Measurements from ENCODE around the gene ARPP21.

ARPP21 gene

DNA sequence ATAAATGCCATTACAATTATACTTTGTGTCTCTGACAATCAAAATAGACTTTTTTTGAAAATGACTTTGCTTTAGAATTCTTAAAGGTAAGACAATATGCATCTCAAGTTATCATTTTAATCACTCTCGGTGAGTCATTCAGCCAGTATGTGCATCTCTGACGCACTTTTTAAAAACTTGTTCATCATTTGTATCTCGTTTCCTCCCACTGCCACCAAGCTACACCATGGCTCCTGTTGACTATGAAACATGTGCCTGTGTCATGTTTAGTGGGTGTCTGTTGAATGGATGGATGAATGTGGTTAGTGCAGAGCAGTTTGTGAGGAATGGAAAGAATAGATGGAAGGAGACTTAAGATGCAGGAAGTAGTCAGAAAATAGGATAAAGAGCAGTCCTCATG lies 68.6 kb downstream of the ARPP21 start:
- Histone ChIP-seq H3K36me3 (ENCODE audit: insufficient read depth, low read length) (no peaks in the 10 kb centered on the region), H3K9me3 (ENCODE audit: low read length) (no peaks in the 10 kb centered on the region), H3K27me3 (ENCODE audit: insufficient read depth, low read length) (no peaks in the 10 kb centered on the region), H2AFZ (ENCODE audit: low read depth, low read length) (no peak overlapping the region), H3K4me3 (ENCODE audit: low read length) (no peak overlapping the region), H3K4me1 (ENCODE audit: insufficient read depth, low read length) (peaks cover 2% of the 10 kb centered on the region)

DNA sequence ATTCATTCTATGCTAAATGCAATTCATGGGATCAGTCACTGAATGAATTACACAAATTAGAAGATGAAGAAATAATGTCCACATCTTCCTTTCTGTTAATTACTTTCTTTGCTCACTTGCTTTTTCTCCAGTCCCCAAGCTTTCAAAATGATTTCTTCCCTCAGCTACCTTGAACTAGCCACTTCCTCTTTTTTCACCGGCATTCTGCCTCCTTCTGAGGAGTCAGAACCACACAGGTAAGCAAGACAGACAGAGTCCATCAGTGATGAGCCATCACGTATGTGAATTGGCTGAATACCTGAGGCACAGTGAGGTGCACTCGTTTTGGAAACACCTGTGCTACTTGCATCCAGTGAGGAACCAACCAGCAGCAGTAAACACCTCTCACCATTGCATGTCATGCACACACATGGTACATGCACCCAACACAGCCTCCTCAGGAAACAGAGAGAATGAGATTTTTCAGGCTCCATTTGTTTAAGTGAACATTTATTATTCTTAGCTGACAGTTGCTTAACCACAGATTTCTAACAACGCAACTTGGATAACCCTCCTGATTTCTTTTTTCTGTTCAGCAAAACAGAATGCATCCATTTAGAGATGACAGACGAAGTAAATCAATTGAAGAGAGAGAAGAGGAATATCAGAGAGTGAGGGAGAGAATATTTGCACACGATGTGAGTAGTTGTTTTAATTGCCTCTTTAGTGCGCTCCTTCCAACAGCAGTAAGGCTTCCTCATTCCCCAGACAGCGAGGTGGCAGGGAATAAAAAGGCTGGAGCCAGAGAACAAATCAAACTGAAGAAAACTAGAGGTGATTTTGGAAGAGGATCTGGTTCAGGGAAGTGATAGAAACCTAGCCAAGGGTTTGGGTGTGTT lies 69.3 kb downstream of the ARPP21 start:
- Histone ChIP-seq H3K36me3 (ENCODE audit: insufficient read depth, low read length) (no peaks in the 10 kb centered on the region), H3K9me3 (ENCODE audit: low read length) (no peaks in the 10 kb centered on the region), H3K4me3 (ENCODE audit: low read length) (no peak overlapping the region), H2AFZ (ENCODE audit: low read depth, low read length) (no peak overlapping the region), H3K4me1 (ENCODE audit: insufficient read depth, low read length) (no peaks in the 10 kb centered on the region), H3K27me3 (ENCODE audit: insufficient read depth, low read length) (no peaks in the 10 kb centered on the region)

DNA sequence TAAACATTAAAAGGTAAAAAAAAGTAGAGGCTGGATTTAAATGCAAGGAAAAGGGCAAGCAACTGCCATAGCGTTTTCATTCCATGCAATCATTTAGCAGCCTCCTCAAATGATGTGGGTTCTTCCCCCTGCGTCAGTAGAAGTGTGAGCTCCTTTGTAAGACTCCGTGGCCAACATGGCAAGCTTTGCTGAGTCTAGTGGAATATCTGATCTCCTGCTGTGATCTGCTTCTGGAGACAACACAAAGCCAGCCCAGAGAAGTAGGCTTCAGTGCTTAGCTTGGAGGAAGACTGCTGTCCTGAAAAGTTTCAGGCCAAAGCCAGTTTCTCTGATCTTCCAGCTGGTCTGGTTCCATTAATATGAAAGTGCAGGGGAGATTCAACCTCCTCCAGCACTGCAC lies 70.4 kb downstream of the ARPP21 start:
- no peaks in the 10 kb centered on the region for H3K36me3 ChIP-seq (ENCODE audit: insufficient read depth, low read length)
- H3K4me1 ChIP-seq (ENCODE audit: insufficient read depth, low read length), result no peaks in the 10 kb centered on the region
- no peak overlapping the region for H3K4me3 ChIP-seq (ENCODE audit: low read length)
- H3K9me3 ChIP-seq (ENCODE audit: low read length), result no peaks in the 10 kb centered on the region
- H2AFZ ChIP-seq (ENCODE audit: low read depth, low read length), result no peak overlapping the region
- H3K27me3 ChIP-seq (ENCODE audit: insufficient read depth, low read length), result no peaks in the 10 kb centered on the region

DNA sequence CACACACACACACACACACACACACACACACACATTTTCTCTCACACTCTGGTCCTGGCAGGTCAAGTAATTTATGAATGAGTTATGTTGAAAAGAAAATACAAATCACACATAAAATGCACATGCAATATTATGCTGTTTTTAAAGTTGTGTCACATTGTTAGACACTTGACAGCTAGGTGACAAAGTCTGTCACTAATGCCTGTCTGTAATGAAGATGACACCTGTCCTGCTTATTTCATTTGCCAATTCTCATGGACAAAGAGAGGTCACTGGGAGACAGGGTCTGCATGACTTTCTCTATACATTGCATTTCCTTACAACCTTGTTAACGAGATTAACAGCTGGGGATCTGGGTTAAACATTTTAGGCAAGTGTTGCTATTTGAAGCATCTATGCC lies 71.2 kb downstream of the ARPP21 start:
- H3K9me3 ChIP-seq (ENCODE audit: low read length), result no peaks in the 10 kb centered on the region

DNA sequence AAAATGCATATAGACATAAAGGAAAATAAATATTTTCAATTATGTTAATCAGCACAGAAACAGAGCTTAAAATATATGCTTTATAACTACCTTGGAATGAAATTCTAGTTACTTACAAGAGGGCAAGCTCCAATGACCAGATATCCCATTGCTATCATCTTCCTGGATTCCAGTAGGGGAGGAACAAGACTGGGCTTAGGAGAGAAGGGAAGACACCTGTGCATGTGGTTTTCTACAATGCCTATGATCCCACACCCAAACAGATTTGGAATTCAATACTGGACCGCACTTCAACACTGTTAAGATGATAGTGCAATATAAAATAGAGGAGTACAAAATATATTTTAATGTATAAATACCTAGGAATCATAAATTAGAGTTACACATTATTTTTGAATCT lies 79.6 kb downstream of the ARPP21 start:
- Histone ChIP-seq H2AFZ (ENCODE audit: low read depth, low read length) (no peak overlapping the region), H3K27me3 (ENCODE audit: insufficient read depth, low read length) (no peaks in the 10 kb centered on the region), H3K4me3 (ENCODE audit: low read length) (no peak overlapping the region), H3K4me1 (ENCODE audit: insufficient read depth, low read length) (no peaks in the 10 kb centered on the region), H3K36me3 (ENCODE audit: insufficient read depth, low read length) (no peaks in the 10 kb centered on the region), H3K9me3 (ENCODE audit: low read length) (no peaks in the 10 kb centered on the region)

More for the DNA sequence above, 71.2 kb downstream of the ARPP21 start:
- Histone ChIP-seq H2AFZ (ENCODE audit: low read depth, low read length) (no peak overlapping the region), H3K36me3 (ENCODE audit: insufficient read depth, low read length) (no peaks in the 10 kb centered on the region), H3K4me3 (ENCODE audit: low read length) (no peak overlapping the region), H3K27me3 (ENCODE audit: insufficient read depth, low read length) (no peaks in the 10 kb centered on the region), H3K4me1 (ENCODE audit: insufficient read depth, low read length) (no peaks in the 10 kb centered on the region)

DNA sequence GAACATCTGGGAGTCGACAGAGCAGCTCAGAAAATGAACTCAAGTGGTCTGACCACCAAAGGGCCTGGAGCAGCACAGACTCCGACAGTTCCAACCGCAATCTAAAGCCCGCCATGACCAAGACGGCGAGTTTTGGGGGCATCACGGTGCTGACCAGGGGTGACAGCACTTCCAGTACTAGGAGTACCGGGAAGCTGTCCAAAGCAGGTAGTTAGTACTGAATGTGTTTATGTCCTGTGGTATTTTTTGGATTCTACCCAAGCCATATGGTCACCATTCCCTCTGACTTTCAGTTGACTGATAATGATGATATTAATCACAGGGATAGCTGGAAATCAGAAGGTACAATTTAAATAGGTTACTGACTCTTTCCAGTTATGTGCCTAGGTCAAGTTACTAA lies 82.3 kb downstream of the ARPP21 start:
- no peaks in the 10 kb centered on the region for H3K36me3 ChIP-seq (ENCODE audit: insufficient read depth, low read length)
- H3K9me3 ChIP-seq (ENCODE audit: low read length), result no peaks in the 10 kb centered on the region
- H2AFZ ChIP-seq (ENCODE audit: low read depth, low read length), result no peak overlapping the region
- H3K4me3 ChIP-seq (ENCODE audit: low read length), result no peak overlapping the region
- H3K4me1 ChIP-seq (ENCODE audit: insufficient read depth, low read length), result no peaks in the 10 kb centered on the region
- no peaks in the 10 kb centered on the region for H3K27me3 ChIP-seq (ENCODE audit: insufficient read depth, low read length)

DNA sequence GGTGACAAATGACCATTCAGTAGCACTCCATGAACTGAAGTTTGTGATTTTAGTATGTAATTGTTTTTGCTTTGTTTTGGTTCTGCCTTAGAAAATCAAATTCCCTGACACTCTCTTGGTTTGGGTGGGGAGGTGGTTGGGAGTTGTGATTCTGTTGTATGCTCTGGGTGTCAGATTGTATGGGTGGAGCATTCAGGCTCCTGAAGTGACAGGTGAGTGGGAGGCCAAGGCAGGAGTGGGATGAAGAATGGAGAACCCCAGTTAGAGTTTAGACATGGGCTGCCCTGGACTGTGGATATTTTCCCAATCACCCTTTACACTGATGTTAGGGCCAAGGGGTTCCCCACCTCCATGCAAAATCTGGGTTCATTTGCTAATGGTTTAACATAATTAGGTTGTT lies 83.6 kb downstream of the ARPP21 start:
- Histone ChIP-seq H2AFZ (ENCODE audit: low read depth, low read length) (no peak overlapping the region), H3K27me3 (ENCODE audit: insufficient read depth, low read length) (no peaks in the 10 kb centered on the region), H3K4me1 (ENCODE audit: insufficient read depth, low read length) (no peaks in the 10 kb centered on the region), H3K36me3 (ENCODE audit: insufficient read depth, low read length) (no peaks in the 10 kb centered on the region), H3K4me3 (ENCODE audit: low read length) (no peak overlapping the region), H3K9me3 (ENCODE audit: low read length) (no peaks in the 10 kb centered on the region)

DNA sequence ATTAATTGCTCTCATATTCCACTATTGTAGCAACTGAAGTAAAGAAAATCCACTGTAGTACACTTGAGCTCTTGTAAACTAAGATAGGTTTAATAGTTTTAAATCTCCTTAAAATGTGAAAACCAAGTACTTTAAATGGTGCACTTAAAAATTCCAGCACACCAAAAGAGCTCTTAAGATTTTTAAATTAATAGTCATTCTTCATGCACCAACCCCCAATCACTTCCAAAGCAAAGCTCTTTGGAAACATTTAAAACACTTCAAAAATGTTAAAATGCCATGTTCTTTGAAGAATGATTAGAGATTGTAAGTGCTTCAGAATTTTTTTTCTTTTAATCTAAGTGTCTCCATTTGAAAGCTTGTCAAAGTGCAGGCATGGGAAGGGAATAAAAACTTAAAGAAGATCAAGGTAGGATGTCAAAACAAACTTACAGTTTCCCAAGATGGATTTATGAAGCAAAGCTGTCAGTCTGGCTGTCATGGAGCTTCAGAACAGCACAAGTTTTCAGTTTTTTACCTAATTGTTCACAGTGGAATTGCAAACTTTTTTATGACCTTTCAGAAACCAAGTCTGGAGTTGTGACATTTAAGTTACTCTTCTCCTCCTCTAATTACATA lies 84.3 kb downstream of the ARPP21 start:
- no peaks in the 10 kb centered on the region for H3K27me3 ChIP-seq (ENCODE audit: insufficient read depth, low read length)
- H3K36me3 ChIP-seq (ENCODE audit: insufficient read depth, low read length), result no peaks in the 10 kb centered on the region
- no peaks in the 10 kb centered on the region for H3K4me1 ChIP-seq (ENCODE audit: insufficient read depth, low read length)
- H3K4me3 ChIP-seq (ENCODE audit: low read length), result no peak overlapping the region
- H2AFZ ChIP-seq (ENCODE audit: low read depth, low read length), result no peak overlapping the region
- no peaks in the 10 kb centered on the region for H3K9me3 ChIP-seq (ENCODE audit: low read length)

DNA sequence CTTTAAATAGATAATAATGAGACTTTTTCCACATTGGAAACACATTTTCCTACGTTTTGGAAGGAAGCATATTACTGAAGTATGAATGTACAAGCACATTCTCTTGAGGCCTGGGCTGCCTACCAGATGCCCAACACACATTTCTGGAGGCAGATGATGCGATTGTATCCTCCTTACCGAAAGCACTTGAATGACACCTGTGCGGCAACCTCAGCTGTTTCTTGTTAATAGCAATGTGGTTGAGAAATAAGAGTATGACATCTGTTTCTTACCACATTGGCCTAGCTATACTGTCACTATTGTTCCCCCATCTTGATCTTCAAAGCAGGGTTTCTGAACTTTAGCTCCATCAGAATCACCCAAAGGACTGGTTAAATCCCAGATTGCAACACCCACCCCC lies 84.8 kb downstream of the ARPP21 start:
- Histone ChIP-seq H3K9me3 (ENCODE audit: low read length) (no peaks in the 10 kb centered on the region), H3K36me3 (ENCODE audit: insufficient read depth, low read length) (no peaks in the 10 kb centered on the region), H3K4me3 (ENCODE audit: low read length) (no peak overlapping the region)

DNA sequence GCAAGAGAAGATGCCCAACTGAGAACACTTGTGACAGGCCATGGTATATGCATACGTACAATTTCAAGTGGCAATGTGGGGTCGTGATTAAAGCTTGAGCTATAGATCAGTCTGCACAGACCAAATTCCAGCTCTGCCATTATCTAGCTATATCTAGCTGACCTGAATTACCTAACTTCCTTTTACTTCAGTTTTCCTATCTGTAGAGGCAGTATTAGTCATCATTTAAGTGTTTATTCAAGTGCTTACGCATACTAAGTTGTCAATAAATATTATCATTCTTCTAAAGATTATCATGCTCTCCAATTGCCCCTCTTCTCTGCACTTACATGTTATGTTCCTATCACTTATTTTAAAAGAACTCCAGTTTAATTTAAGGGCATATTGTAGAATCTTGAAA lies 87.9 kb downstream of the ARPP21 start:
- H3K36me3 ChIP-seq (ENCODE audit: insufficient read depth, low read length), result no peaks in the 10 kb centered on the region
- H3K9me3 ChIP-seq (ENCODE audit: low read length), result no peaks in the 10 kb centered on the region
- no peak overlapping the region for H3K4me3 ChIP-seq (ENCODE audit: low read length)
- no peaks in the 10 kb centered on the region for H3K27me3 ChIP-seq (ENCODE audit: insufficient read depth, low read length)
- no peak overlapping the region for H2AFZ ChIP-seq (ENCODE audit: low read depth, low read length)
- H3K4me1 ChIP-seq (ENCODE audit: insufficient read depth, low read length), result no peaks in the 10 kb centered on the region

More for the DNA sequence above, 84.8 kb downstream of the ARPP21 start:
- no peaks in the 10 kb centered on the region for H3K27me3 ChIP-seq (ENCODE audit: insufficient read depth, low read length)
- no peak overlapping the region for H2AFZ ChIP-seq (ENCODE audit: low read depth, low read length)
- no peaks in the 10 kb centered on the region for H3K4me1 ChIP-seq (ENCODE audit: insufficient read depth, low read length)

DNA sequence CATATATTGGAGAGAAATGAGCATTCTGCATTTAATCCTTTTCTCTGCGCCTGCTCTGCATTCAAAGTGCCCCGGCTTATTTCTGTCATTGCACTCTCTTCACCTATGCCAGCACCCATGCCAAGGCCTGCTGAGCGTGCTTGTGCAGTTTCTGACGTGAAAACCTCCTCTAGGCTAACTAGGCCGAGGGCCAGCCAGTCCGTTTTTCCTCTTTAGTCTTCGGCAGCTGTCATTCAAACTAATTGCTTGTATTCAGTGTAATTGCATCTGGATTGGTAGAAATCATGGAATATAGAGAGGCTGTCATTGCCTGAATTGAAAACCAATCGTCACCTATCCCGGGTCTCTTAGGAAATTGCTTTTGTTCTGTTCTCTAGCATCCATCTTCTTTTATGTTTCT lies 94.0 kb downstream of the ARPP21 start:
- no peaks in the 10 kb centered on the region for H3K4me1 ChIP-seq (ENCODE audit: insufficient read depth, low read length)
- H3K4me3 ChIP-seq (ENCODE audit: low read length), result no peak overlapping the region
- H3K36me3 ChIP-seq (ENCODE audit: insufficient read depth, low read length), result no peaks in the 10 kb centered on the region
- H3K9me3 ChIP-seq (ENCODE audit: low read length), result no peaks in the 10 kb centered on the region
- no peaks in the 10 kb centered on the region for H3K27me3 ChIP-seq (ENCODE audit: insufficient read depth, low read length)
- peak overlapping the region; percentile 43 for H2AFZ ChIP-seq (ENCODE audit: low read depth, low read length)

DNA sequence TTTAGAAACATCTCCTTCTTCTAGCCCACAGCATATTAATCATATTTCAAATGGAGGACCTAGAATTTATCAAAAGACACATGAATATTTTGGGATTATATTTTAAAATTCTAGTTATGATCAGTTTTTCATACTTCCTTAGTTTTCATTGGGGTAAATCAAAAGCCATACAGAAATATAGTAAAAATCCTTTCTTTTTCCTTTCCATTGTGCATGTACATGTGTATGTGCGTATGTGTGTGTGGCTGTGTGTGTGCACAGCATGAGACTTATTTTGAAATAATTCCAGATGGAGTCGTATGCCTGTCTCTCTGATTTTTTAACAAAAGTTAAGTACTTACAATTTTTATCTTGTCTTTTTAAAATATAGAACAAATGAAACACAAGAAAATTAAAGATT lies 94.5 kb downstream of the ARPP21 start:
- Histone ChIP-seq H3K4me1 (ENCODE audit: insufficient read depth, low read length) (no peaks in the 10 kb centered on the region), H2AFZ (ENCODE audit: low read depth, low read length) (no peak overlapping the region), H3K9me3 (ENCODE audit: low read length) (no peaks in the 10 kb centered on the region), H3K4me3 (ENCODE audit: low read length) (no peak overlapping the region), H3K27me3 (ENCODE audit: insufficient read depth, low read length) (no peaks in the 10 kb centered on the region), H3K36me3 (ENCODE audit: insufficient read depth, low read length) (no peaks in the 10 kb centered on the region)

DNA sequence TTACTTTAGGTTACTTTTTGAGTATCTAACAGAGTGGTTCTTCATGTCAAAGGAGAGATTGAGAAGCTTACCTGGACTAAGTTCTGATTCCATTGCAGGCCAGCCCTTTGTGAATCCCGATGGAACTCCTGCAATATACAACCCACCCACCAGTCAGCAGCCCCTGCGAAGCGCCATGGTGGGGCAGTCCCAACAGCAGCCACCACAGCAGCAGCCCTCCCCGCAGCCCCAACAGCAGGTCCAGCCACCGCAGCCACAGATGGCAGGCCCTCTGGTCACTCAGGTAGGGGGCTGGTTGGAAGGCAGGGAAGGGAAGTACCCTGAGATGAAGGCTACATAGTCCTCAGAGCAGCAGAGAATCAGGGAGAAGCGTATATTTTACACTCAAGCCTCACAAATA lies 97.8 kb downstream of the ARPP21 start:
- Histone ChIP-seq H2AFZ (ENCODE audit: low read depth, low read length) (no peak overlapping the region), H3K9me3 (ENCODE audit: low read length) (no peaks in the 10 kb centered on the region), H3K27me3 (ENCODE audit: insufficient read depth, low read length) (no peaks in the 10 kb centered on the region), H3K4me1 (ENCODE audit: insufficient read depth, low read length) (no peaks in the 10 kb centered on the region), H3K4me3 (ENCODE audit: low read length) (no peak overlapping the region), H3K36me3 (ENCODE audit: insufficient read depth, low read length) (no peaks in the 10 kb centered on the region)

All from neuron (in vitro differentiated cells).